ENCODE results near the gene NVL.
"Not testable (repeated sequence)": the region's sequence is repeated elsewhere in the genome, so short reads cannot be mapped to it uniquely, and the experiment has no call there.

The NVL gene

GRCh38 chr1:224329842-224330753, at the start of gene NVL:
TSS of gene NVL (minus strand) at chr1:224330172. CDS start at chr1:224330127, 45 bp downstream.
- peak; percentile 74 for DNase-seq

GRCh38 chr1:224378855-224379631, 49.1 kb upstream of the NVL start:
- DNase-seq: peak; percentile 45

GRCh38 chr1:224377676-224378006, 47.7 kb upstream of the NVL start:
- no peak for DNase-seq

- DNase-seq: no peak
Measured at GRCh38 chr1:224375059-224375458, 45.1 kb upstream of the NVL start.

- DNase-seq: no peak
Measured at GRCh38 chr1:224373008-224373590, 43.1 kb upstream of the NVL start.

GRCh38 chr1:224368409-224368808, 38.4 kb upstream of the NVL start:
- DNase-seq: no peak

GRCh38 chr1:224359207-224359606, 29.2 kb upstream of the NVL start:
- no peak for DNase-seq

GRCh38 chr1:224358237-224358636, 28.3 kb upstream of the NVL start:
- no peak for DNase-seq

- DNase-seq: peak; percentile 90
Measured at GRCh38 chr1:224357626-224358124, 27.7 kb upstream of the NVL start.

GRCh38 chr1:224356685-224357625, 27.0 kb upstream of the NVL start, which contains the start of gene CNIH4:
TSS of gene CNIH4 (plus strand) at chr1:224356879. CDS start at chr1:224356925, 46 bp downstream.
- DNase-seq: peak; percentile 82

GRCh38 chr1:224353975-224354925, 24.3 kb upstream of the NVL start:
- no peak for DNase-seq

GRCh38 chr1:224352436-224353085, 22.6 kb upstream of the NVL start:
- DNase-seq: not testable (repeated sequence)

- not testable (repeated sequence) for DNase-seq
Measured at GRCh38 chr1:224349716-224350115, 19.7 kb upstream of the NVL start.

- no peak for DNase-seq
Measured at GRCh38 chr1:224348137-224348536, 18.2 kb upstream of the NVL start.

GRCh38 chr1:224343679-224344078, 13.7 kb upstream of the NVL start:
- DNase-seq: no peak

- not testable (repeated sequence) for DNase-seq
Measured at GRCh38 chr1:224340453-224341384, 10.7 kb upstream of the NVL start.

- no peak for DNase-seq
Measured at GRCh38 chr1:224339442-224340033, 9.6 kb upstream of the NVL start.

GRCh38 chr1:224338150-224338838, 8.3 kb upstream of the NVL start:
- no peak for DNase-seq

Data from GF-D8 (cell line).